HG03432 (cell line): ENCODE measurements around the gene ULBP2.
"Not testable (repeated sequence)": the region's sequence is repeated elsewhere in the genome, so short reads cannot be mapped to it uniquely, and the experiment has no call there.

Experiments used
- ATAC-seq: cut with Tn5 transposase; IDR thresholded peaks from one replicate; pipeline ENCODE4 v1.9.1; 2021; ENCODE audit warnings: mild to moderate bottlenecking, moderate library complexity; ENCODE audit not compliant: unreplicated experiment

Gene ULBP2

DNA sequence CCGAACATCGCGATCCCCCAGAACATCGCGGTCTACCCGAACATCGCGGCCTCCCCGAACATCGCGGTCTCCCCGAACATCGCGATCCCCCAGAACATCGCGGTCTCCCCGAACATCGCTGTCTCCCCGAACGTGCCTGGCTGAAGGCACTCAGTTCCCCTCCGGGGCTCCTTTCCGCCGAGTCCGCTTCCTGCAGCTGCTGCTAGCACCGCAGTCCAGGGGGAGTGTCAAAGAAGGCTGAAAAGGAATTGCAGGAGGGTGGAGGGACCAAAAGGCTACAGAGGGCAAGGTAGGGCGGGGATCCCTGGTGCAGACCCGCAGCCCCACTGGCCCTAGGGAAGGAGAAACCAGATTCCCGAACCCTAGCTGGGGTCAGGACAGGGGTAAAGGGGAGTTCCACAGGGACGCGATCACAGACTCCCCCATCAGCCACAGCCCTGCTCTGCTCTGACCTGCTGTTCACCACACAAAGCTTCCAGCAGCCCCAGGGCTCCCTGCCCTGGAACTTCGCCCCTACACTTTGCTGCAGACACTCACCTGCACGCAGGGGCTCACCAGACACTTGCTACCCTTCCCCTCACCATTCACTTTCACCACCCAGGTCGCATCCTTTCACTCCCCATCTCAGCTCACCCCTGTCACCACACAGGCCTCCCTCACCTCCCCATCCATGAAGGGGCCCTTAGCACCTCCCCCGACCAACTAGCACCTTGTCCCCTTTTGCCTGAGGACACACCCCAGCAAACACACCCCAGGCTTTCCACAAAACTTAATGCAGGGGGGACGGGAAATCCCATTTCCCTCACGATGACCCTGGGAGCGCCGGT, 23.6 kb downstream of the ULBP2 start:
- no peak for ATAC-seq

- ATAC-seq, result not testable (repeated sequence)
Measured at GRCh38 chr6:149966319-149966718, 24.5 kb downstream of the ULBP2 start.

DNA sequence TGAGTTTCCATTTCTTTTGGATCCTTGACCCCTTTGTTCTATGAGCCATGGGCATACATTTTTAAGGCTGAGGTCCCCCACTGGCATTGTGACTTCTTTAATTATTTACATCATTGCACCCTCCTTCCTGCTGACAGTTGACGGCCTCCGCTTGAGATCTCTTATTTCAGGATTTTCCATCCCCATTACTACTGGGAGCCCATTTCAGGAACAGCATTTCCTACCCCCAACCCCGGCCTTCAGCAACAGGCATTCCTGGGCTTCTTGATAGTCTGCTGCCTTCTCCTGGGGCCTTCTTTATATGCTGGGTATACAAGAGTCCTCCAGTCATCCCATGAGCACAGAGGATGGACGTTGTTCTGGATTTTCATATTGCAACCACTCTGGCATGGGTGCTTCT, 25.8 kb downstream of the ULBP2 start:
- ATAC-seq, result no peak

- ATAC-seq, result not testable (repeated sequence)
Measured at GRCh38 chr6:149967999-149968398, 26.2 kb downstream of the ULBP2 start.

DNA sequence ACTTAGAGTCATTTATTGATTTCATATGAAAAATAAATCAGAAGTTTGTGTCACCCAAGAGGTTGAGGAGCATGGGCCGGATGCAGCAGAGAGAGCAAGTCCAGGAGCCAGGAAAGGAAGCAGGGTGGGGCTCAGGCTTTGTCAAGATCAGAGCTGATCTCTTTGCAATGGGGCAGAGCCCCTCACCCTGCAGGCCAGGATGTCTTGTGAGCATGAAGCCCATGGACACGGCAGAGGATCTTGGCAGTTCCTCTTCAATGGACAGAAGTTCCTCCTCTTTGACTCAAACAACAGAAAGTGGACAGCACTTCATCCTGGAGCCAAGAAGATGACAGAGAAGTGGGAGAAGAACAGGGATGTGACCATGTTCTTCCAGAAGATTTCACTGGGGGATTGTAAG, 27.1 kb downstream of the ULBP2 start:
- ATAC-seq, result not testable (repeated sequence)

DNA sequence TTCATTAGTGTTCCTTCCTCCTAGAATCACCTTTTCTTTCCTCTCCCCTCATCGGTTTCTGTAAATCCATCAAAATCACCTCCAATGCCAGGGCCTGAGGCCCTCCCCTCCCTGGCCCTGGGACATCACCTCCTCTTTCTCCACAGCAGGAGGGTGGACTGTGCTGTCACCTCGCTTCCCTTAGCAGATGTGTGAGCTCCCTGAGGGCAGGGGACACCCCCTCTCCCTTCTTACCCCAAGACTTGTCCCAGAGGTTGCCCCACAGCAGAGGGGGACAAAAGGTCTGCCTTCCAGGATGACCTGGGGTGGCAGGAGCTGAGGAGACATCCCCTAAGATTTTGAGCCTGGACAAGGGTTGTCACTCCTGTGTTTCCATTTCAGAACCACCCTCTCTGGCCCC, 27.8 kb downstream of the ULBP2 start:
- ATAC-seq, result no peak

DNA sequence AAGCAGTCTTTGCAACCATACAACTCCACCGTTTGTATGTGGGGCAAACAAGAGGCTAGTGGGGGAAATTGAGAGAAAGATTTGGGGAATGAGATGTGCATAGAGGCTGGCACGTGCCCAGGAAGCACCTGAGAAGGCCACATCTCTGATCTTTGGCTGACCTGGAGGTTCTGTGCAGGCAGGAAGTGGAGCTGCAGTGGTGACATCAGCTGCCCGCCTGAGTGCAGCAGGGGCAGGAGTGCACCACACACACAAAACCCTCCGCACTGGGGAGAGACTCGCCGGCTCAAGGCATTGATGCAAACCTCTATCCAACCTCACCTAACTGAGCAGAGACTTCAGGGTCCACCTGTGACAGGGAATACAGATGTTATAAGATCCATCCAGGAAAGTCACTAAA, 32.6 kb downstream of the ULBP2 start:
- not testable (repeated sequence) for ATAC-seq

DNA sequence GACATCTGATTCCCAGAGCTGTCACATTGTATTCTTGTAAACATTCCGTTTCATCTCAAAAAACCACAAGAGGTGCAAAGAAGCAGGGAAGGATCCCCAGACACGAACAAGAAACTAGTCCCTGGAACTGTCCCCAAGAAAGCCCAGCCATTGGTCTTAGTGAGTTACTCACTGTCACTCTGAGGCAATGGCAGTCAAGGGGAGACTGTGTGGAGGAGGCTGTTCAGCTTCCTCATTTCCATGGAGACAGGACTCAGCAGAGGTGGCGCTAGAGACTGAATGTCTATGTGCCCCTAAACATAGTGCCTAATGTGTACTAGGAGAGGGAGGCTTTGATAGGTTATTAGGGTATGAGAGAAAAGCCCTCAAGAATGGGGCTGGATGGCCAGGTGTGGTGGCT, 33.0 kb downstream of the ULBP2 start:
- ATAC-seq, result no peak

DNA sequence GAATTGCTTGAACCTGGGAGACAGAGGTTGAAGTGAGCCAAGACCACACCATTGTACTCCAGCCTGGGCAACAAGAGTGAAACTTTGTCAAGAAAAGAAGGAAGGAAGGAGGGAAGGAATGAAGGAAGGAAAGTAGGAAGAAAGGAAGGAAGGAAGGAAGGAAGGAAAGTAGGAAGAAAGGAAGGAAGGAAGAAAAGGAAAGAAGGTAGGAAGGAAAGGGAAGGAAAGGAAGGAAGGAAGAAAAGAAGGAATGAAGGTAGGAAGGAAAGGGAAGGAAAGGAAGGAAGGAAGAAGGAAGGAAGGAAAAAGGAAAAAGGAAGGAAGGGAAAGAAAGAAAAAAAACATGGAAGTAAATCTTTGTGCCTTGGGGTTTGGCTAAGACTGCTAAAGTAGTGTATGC, 33.6 kb downstream of the ULBP2 start:
- no peak for ATAC-seq

GRCh38 chr6:149977221-149977620, 35.4 kb downstream of the ULBP2 start:
- no peak for ATAC-seq

DNA sequence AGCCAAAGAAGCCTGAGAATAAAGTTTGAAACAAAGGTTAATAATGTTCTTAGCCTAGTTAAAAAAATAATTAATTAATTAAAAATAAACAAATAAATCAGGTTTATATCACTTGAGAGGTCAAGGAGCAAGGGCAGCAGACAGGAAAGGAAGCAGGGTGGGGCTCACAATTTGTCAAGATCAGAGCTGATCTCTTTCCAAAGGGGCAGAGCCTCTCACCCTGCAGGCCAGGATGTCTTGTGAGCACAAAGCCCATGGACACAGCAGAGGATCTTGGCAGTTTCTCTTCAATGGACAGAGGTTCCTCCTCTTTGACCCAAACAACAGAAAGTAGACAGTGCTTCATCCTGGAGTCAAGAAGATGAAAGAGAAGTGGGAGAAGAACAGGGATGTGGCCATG, 36.8 kb downstream of the ULBP2 start:
- no peak for ATAC-seq

DNA sequence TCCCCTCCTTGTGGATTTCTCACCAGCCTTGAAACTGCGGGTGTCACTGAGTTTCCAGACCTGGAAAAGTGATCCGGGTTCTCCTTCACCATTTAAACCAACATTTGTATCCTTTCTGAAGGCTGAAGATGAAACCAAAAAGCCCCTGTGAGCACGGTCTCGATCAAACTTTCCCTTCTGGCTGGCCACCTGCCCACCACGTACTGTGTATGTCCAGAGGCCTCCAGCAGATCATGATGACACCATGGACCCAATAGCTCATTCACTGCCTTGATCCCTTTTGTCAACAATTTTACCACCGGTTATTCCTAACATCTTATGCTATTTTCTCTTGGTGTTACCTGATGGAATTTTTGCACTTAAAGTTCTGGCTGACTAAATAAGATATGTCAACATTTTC, 37.5 kb downstream of the ULBP2 start:
- no peak for ATAC-seq

DNA sequence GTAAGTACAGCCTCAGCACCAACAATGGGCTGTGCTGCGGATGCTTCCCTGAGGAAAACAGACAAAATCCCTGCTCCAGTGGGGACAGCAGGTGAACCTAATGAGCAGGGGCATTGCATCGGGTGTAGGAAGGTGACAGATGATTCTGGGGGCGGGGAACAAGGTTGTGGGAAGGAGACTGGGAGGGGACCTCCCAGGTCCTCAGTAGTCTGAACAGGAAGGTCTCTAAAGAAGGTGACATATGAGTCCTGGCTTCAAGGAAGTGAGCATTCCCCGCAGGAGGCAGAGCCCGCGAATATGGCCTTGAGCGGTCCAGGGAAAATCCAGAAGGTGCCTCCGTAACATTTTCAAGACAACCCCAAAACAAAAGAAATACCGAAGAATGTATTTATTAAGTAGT, 41.3 kb downstream of the ULBP2 start:
- ATAC-seq, result no peak

- no peak for ATAC-seq
Measured at GRCh38 chr6:149984773-149985172, 43.0 kb downstream of the ULBP2 start.

- ATAC-seq, result no peak
Measured at GRCh38 chr6:149985481-149985937, 43.7 kb downstream of the ULBP2 start.

- no peak for ATAC-seq
Measured at GRCh38 chr6:149987602-149988107, 45.8 kb downstream of the ULBP2 start.

DNA sequence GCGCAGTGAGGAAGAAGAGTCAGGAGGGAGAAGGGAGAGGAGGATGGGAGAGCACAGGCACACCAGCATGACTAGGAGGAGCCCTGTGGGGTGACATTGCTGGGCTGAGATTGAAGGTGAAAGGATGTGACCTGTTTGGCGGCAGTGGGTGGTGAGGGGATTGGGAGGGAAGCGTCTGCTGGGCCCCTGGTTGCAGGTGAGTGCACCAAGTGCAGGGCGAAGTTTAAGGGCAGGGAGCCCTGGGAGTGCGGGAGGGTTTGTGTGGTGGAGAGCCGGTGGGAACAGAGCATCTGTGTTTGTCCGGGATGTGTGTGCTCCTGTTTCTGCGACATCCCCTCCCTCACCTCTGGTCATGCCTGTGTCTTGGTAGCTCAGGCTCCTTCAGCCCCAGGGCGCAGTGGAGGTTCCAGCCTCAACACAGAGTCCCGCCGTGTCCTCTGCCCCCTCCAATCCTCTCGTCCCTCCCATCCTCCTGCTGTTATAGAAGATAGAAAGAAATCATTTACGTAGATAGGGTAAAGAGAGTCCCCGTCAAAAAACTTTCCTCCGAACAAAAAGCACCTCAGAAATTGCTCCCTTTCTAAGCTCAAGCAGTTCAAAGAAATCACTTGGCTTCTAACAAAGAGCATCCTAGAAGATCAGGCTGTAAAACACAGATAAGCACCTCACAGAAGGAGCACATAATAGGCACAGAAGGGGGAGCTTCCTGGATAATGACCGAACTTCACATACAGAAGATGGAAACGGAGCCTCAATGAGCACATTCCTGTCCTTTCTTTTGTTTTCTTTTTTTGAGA, 46.9 kb downstream of the ULBP2 start:
- ATAC-seq, result no peak

- no peak for ATAC-seq
Measured at GRCh38 chr6:149990212-149990660, 48.4 kb downstream of the ULBP2 start.

DNA sequence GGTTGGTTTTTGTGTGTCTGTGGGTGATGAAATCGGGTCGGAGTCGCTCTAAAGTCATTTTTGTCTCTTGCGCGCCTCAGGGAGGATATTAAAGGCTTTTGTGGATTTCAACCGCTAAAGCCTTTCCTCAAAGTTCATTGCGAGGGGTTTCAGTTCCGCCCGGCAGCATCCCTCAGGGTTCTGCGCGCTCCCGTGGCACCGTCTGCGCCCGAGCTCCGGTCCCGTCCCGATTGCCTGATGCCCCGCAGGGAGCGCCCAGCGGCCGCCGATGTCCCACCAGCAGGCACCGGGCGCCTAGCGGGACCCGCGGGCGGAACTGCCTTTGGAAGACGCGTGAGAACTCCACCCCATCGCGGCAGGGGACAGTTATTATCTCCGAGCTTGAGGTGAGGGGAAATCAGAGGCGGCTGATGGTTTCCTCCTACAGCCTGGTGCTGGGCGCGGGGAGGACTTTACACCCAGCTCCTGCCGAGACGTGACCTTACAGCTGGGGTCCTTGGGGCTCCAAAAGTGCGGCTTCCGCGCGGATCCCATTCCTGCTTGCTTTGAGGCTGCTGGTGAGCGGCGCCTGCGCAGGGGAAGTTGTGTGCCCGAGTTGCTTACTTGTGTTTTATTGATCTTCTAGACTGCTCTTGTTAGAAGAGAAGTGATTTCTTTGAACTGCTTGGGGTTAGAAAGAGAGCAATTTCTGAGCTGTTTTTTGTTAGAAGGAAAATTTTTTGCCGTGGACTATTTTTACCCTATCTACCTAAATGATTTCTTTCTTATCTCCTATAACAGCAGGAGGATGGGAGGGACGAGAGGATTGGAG, 49.1 kb downstream of the ULBP2 start:
- no peak for ATAC-seq

GRCh38 chr6:149991472-149991795, 49.6 kb downstream of the ULBP2 start:
- not testable (repeated sequence) for ATAC-seq

DNA sequence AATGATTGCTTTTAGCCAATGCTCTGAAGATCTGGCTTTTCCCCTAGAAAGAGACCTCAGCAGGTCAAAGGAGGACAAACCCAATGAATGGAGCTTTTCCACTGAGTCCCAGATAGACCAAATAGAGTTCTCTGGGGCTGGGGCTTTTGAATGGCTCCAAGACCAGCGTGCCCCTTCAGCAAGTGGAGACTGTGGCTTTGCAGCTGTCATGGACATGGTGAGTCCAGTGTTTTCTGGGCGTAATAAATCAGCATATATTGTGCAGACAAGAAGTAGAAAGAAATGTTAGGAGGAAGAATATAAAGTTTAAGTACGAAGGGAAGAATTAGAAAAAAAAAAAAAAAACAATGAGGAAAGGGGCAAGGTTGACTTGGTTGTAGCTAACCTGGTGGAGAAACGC, 50.0 kb downstream of the ULBP2 start:
- no peak for ATAC-seq
